ENCODE data around the gene CA10. TPM values are rescaled to one million over a fixed set of nuclear protein-coding genes. Genes with fewer than 3 reads are reported as not detected.

Gene CA10
- total and polyA plus RNA-seq, 2 experiments from 2014 or later, result 0.92 to 1.5 TPM

DNA sequence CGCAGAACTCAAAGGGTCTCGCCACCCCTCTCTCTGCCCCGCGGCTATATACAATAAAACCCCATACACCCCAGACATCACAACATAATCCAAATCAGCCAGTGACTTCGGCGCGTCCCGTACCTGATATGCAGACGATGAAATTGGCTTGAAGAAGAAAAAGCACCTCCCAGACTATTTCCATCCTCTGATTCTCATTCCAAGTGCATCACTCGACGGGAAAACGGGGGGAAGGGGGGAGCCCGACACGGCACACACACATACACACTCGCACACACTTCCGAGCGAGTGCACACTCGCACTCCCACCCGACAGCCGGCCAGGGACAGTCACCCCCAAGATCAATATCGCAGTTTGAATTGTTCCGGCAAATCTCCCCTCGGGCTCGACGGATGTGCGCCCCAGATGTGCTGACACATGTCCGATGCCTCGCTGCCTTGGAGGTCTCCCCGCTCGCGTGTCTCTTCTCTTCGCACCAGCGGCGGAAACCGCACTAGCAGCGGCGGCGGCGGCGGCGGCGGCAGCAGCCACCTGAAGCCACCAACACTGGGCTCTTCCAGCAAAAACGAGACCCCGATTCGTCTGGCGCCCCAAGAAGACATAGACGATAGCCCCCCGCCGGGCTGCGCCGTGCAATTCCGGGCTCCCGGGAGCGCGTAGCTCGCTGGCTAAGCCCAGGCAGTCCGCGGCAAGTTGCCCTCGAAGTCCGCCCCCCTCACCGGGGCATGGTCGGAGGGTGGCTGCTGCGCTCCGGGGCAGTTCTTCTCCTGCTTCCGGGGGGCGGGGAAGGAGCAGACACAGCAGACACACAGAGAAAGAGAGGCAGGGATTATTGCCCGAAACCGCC, 688 bp downstream of the CA10 start:
- Mint-ChIP-seq H3K4me1 (peaks cover 24% of the 10 kb centered on the region), H3K4me3 (peak overlapping the region; percentile 77), H3K27ac (no peak overlapping the region), H3K9me3 (no peaks in the 10 kb centered on the region), H3K36me3 (ENCODE audit: low read depth) (no peaks in the 10 kb centered on the region), H3K27me3 (ENCODE audit: insufficient read depth, low read depth, poor library complexity) (peaks cover 43% of the 10 kb centered on the region)
- Histone ChIP-seq H3K36me3 (ENCODE audit: insufficient read depth) (no peaks in the 10 kb centered on the region), H3K4me2 (peak overlapping the region; percentile 94), H3K9me2 (ENCODE audit: insufficient read depth) (no peaks in the 10 kb centered on the region), H3K4me1 (ENCODE audit: insufficient read depth) (peaks cover 4% of the 10 kb centered on the region; the same call in 1 of the 2 replicates), H3K27ac (ENCODE audit: low read depth) (no peak overlapping the region), H2AFZ (peak overlapping the region; percentile 99), H3K79me2 (replicated peaks; ENCODE audit: insufficient read depth) (no peaks in the 10 kb centered on the region), H3F3A (replicated peaks; ENCODE audit: low read depth) (0 out of 2 replicates have a peak, but pooled peaks cover 3% of the 10 kb centered on the region), H3K4me3 (peak overlapping the region; percentile 80), H3K27me3 (ENCODE audit: insufficient read depth) (peaks cover 60% of the 10 kb centered on the region), H4K20me1 (replicated peaks; ENCODE audit: insufficient read depth) (no peaks in the 10 kb centered on the region; the same call in 1 of the 2 replicates)
- peak; percentile 18 for ATAC-seq
- peak; percentile 60 for DNase-seq (ENCODE audit: low spot score)
- TF ChIP-seq EZH2 (IDR thresholded peaks at IDR 0.05; ENCODE audit: low read depth, unreplicated experiment), result peak; percentile 27
- no peak for TF ChIP-seq STAT1 (IDR thresholded peaks at IDR 0.05; ENCODE audit: unreplicated experiment)

DNA sequence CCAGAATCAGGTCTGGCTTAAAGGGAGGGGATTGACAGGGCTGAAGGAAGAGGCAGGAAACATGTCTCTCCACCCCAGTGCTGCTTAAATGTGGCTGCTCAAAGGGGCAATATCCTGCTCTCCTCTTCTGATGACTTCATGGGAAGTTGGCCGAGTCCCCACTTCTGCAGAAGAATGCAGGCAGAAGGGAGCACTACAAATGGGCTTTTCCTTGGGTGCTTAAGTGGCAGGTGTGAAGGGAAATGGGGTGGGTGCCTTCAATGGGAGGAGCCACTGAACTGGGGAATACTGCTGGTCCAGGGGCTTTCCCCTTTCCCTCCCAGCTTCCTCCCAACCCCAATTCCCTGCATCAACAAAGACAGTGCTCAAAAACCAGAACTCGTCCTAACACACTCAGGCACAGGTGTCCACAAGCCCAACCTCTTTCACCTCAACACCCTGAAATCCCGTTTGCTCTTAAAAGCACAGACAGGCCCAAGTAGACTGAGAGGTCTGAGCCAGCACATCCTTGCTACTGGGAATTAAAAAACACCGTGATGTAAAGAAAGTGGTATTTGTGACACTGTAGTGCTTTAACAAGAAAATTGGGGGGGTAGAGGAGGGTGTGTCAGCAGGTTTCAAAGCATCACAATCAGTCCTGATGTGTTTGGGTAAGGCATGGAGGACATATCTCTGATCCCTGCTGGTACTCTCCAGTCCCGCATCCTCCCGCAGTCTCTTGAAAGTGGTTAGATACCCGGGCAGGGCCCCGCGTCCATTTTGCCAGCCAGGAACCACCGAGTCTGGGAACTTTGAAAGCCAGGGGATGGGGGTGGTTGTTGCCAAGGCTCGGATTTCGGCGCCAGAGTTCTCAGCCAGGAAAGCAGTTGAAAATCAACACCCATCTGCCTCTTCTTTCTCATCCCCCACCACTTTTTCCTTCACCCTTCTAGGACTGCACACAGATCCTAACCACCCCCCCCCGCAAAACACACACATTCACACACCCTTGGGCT, 1.6 kb downstream of the CA10 start:
- Histone ChIP-seq H3K27me3 (ENCODE audit: insufficient read depth) (peaks cover 60% of the 10 kb centered on the region), H2AFZ (peak overlapping the region; percentile 99), H3K4me2 (peak overlapping the region; percentile 94), H3F3A (replicated peaks; ENCODE audit: low read depth) (0 out of 2 replicates have a peak, but pooled peaks cover 3% of the 10 kb centered on the region), H3K9me2 (ENCODE audit: insufficient read depth) (no peaks in the 10 kb centered on the region), H3K4me3 (peak overlapping the region; percentile 80), H3K4me1 (ENCODE audit: insufficient read depth) (peaks cover 4% of the 10 kb centered on the region; the same call in 1 of the 2 replicates), H3K27ac (ENCODE audit: low read depth) (no peak overlapping the region), H4K20me1 (replicated peaks; ENCODE audit: insufficient read depth) (no peaks in the 10 kb centered on the region; the same call in 1 of the 2 replicates), H3K79me2 (replicated peaks; ENCODE audit: insufficient read depth) (no peaks in the 10 kb centered on the region), H3K36me3 (ENCODE audit: insufficient read depth) (no peaks in the 10 kb centered on the region)
- H3K36me3 Mint-ChIP-seq (ENCODE audit: low read depth), result no peaks in the 10 kb centered on the region
- peak; percentile 52 for DNase-seq (ENCODE audit: low spot score)
- no peak overlapping the region for H3K27ac Mint-ChIP-seq
- peaks cover 24% of the 10 kb centered on the region for H3K4me1 Mint-ChIP-seq
- peak; percentile 3; the same call in 1 of the 3 replicates for ATAC-seq
- H3K9me3 Mint-ChIP-seq, result no peaks in the 10 kb centered on the region
- H3K4me3 Mint-ChIP-seq, result peak overlapping the region; percentile 77
- TF ChIP-seq, protein P1, sequence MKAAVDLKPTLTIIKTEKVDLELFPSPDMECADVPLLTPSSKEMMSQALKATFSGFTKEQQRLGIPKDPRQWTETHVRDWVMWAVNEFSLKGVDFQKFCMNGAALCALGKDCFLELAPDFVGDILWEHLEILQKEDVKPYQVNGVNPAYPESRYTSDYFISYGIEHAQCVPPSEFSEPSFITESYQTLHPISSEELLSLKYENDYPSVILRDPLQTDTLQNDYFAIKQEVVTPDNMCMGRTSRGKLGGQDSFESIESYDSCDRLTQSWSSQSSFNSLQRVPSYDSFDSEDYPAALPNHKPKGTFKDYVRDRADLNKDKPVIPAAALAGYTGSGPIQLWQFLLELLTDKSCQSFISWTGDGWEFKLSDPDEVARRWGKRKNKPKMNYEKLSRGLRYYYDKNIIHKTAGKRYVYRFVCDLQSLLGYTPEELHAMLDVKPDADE (IDR thresholded peaks at IDR 0.05), result no peak
- TF ChIP-seq ZNF114 (CRISPR knock-in tag; IDR thresholded peaks at IDR 0.05) (no peak), EZH2phosphoT487 (IDR thresholded peaks at IDR 0.05; ENCODE audit: unreplicated experiment) (no peak), EZH2 (IDR thresholded peaks at IDR 0.05; ENCODE audit: low read depth, unreplicated experiment) (no peak), NANOG (IDR thresholded peaks at IDR 0.05; ENCODE audit: borderline replicate concordance) (no peak), JUNB (IDR thresholded peaks at IDR 0.05; ENCODE audit: unreplicated experiment) (no peak)
- peaks cover 43% of the 10 kb centered on the region for H3K27me3 Mint-ChIP-seq (ENCODE audit: insufficient read depth, low read depth, poor library complexity)

Measured in GM23338 (cell line).